Testis (tissue), 2 donors: ENCODE data around the gene VASN.

Experiments used
- POLR2A ChIP-seq: fragments of 450-650 bp; IDR thresholded peaks from one replicate; pipeline ENCODE4 v1.6.1; 2017; ENCODE audit warnings: antibody characterized with exemption, mild to moderate bottlenecking, moderate library complexity
- TF ChIP-seq, protein P1 (sequence below), 3 experiments: fragments of 450-650 bp in 2 of 3; fragments of 200-600 bp in 1 of 3; sonication (generic) in 1 of 3; IDR thresholded peaks; one replicate each; pipeline ENCODE4 v1.5.1; 2016 to 2019; ENCODE audit warnings: antibody characterized with exemption in 3 of 3, mild to moderate bottlenecking in 2 of 3, moderate library complexity in 1 of 3

DNA sequence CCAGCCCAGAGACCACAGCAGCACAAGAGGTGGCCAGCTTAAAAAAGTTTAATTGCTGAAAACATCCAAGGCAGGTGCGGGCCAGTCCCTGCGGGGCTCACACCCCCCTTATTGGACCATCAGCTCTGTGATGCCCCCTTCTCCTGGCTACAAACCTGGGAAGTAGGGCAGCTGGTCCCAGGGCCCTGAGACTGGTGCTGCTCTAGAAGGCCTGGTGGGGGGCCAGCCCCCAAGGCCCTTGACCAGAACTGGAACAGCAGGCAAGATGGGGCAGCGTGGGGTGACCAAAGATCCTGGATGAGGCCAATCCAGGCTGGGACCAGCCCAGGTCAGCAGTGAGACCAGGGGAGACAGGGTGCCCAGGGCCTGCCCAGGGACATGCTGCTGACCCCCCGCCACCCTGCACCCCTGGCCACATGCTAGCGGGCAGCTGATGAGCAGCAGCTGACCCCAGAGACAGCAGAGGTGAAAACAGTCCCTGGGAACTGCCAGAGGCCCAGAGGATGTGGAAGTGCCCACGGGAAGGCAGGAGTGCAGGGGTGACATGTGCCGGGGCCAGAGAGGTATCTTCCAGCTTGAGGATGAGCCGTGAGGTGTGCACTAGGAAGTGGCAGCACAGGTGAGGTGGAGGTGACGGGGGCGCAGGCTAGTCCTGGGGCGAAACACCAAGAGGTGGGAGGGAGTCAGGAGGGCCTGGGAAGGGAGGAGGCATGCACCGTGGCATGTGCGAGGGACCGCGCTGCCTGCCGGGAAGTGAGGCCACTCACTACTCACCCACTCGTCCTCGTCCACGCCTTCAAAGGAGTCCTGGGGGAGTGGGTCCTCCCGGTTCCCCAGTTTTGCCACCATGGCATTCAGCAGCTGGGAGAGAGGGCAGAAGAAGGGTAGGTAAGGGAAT, 16.9 kb upstream of the VASN start:
- TF ChIP-seq, protein P1, sequence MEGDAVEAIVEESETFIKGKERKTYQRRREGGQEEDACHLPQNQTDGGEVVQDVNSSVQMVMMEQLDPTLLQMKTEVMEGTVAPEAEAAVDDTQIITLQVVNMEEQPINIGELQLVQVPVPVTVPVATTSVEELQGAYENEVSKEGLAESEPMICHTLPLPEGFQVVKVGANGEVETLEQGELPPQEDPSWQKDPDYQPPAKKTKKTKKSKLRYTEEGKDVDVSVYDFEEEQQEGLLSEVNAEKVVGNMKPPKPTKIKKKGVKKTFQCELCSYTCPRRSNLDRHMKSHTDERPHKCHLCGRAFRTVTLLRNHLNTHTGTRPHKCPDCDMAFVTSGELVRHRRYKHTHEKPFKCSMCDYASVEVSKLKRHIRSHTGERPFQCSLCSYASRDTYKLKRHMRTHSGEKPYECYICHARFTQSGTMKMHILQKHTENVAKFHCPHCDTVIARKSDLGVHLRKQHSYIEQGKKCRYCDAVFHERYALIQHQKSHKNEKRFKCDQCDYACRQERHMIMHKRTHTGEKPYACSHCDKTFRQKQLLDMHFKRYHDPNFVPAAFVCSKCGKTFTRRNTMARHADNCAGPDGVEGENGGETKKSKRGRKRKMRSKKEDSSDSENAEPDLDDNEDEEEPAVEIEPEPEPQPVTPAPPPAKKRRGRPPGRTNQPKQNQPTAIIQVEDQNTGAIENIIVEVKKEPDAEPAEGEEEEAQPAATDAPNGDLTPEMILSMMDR (IDR thresholded peaks at IDR 0.05): no peak
- no peak for TF ChIP-seq POLR2A
